Activated B cell treated with CpG ODN at 0.5 μM for 24 hours (primary cell): Measurements from ENCODE around the gene NUDT5. TPM values are rescaled to one million over a fixed set of nuclear protein-coding genes. Genes with fewer than 3 reads are reported as not detected.

Experiments
- ATAC-seq: fragments of 200-7000 bp; cut with Tn5 transposase; one replicate; pipeline ENCODE4 v1.10.0; 2021; ENCODE audit warnings: low read depth, mild to moderate bottlenecking, moderate library complexity
- CTCF ChIA-PET: fragments of 350-600 bp; sonication (Branson Sonifier 250); formaldehyde crosslinking; loops from one replicate; lab custom pipeline; 2021; ENCODE audit warnings: antibody characterized with exemption; lab: Charles Lee
- POLR2A ChIA-PET: fragments of 350-600 bp; sonication (Branson Sonifier 250); formaldehyde crosslinking; loops from one replicate; lab custom pipeline; 2021; ENCODE audit warnings: antibody characterized with exemption; lab: Charles Lee
- DNase-seq: peaks from one replicate; pipeline ENCODE4 v3.0.0; 2022
- H3K27ac Mint-ChIP-seq: one replicate; pipeline ENCODE4 v1.8.0; 2020; ENCODE audit warnings: mixed read lengths
- H3K27me3 Mint-ChIP-seq: one replicate; pipeline ENCODE4 v1.8.0; 2021; ENCODE audit warnings: mixed read lengths
- H3K36me3 Mint-ChIP-seq: one replicate; pipeline ENCODE4 v1.8.0; 2021; ENCODE audit warnings: low read depth, mixed read lengths
- H3K4me1 Mint-ChIP-seq: one replicate; pipeline ENCODE4 v1.8.0; 2021; ENCODE audit warnings: mixed read lengths
- H3K4me3 Mint-ChIP-seq: one replicate; pipeline ENCODE4 v1.8.0; 2020; ENCODE audit warnings: mild to moderate bottlenecking, mixed read lengths
- H3K9me3 Mint-ChIP-seq: one replicate; pipeline ENCODE4 v1.8.0; 2020; ENCODE audit warnings: mixed read lengths
- CTCF ChIP-seq: fragments of 200-600 bp; IDR thresholded peaks from one replicate; pipeline ENCODE4 v1.8.0; 2022; ENCODE audit warnings: antibody characterized with exemption, mild to moderate bottlenecking
- intact Hi-C: fragments of 100-400 bp; cut with micrococcal nuclease; formaldehyde crosslinking; loops from one replicate; pipeline ENCODE4 v1.15.1; 2024
- total RNA-seq: library from RNA; stranded (reverse); gene quantifications from 2 replicates; pipeline ENCODE4 v1.2.3, GENCODE V29; 2022

NUDT5 gene
- total RNA-seq, 1 donor from 2014 or later: 53.2 TPM

- TF ChIP-seq CTCF: no peak
- H3K9me3 Mint-ChIP-seq: no peaks in the 10 kb centered on the region
- peak overlapping the region; percentile 24 for H3K4me3 Mint-ChIP-seq
- H3K27ac Mint-ChIP-seq: no peak overlapping the region
- DNase-seq (no peak), ATAC-seq (no peak)
- CTCF ChIA-PET: no interaction called here
- POLR2A ChIA-PET: no interaction called here
- H3K36me3 Mint-ChIP-seq: peaks cover 59% of the 10 kb centered on the region
- peaks cover 57% of the 10 kb centered on the region for H3K4me1 Mint-ChIP-seq
- H3K27me3 Mint-ChIP-seq: no peaks in the 10 kb centered on the region
- intact Hi-C loops: loop anchor here (5.0 to 10.0 kb wide), 3 partner anchors 149 to 1033 kb away; partner anchors contain the start of gene CAMK1D
These were observed 2.5 kb upstream of the NUDT5 start for GRCh38 chr10:12198156-12198555.

- no peak for TF ChIP-seq CTCF
- H3K4me1 Mint-ChIP-seq: peaks cover 56% of the 10 kb centered on the region
These were observed 980 bp upstream of the NUDT5 start for GRCh38 chr10:12196531-12197211.

GRCh38 chr10:12195281-12195602, 449 bp downstream of the NUDT5 start:
- H3K9me3 Mint-ChIP-seq: no peaks in the 10 kb centered on the region
- DNase-seq (no peak), ATAC-seq (peak; percentile 8)
- peaks cover 49% of the 10 kb centered on the region for H3K4me1 Mint-ChIP-seq
- H3K27ac Mint-ChIP-seq: peak overlapping the region; percentile 99
- H3K36me3 Mint-ChIP-seq: peaks cover 37% of the 10 kb centered on the region
- no peak for TF ChIP-seq CTCF
- H3K27me3 Mint-ChIP-seq: no peaks in the 10 kb centered on the region
- ChIA-PET POLR2A (interaction anchor here (0.6 to 2.0 kb wide), 13 partner anchors 14 to 707 kb away, joined by 3 to 23 read pairs (median 6); partner anchors contain the start of gene UPF2), CTCF (interaction anchor here (0.5 to 2.7 kb wide), 6 partner anchors 17 to 905 kb away, joined by 3 to 18 read pairs (median 4); partner anchors contain the start of gene OPTN)
- intact Hi-C loops: loop anchor here (1.0 to 10.0 kb wide), 10 partner anchors 14 to 1030 kb away; partner anchors contain the start of genes CAMK1D, SEC61A2 and UPF2
- peak overlapping the region; percentile 93 for H3K4me3 Mint-ChIP-seq

More at GRCh38 chr10:12196531-12197211, 980 bp upstream of the NUDT5 start:
- DNase-seq (no peak), ATAC-seq (no peak)
- Mint-ChIP-seq H3K9me3 (no peaks in the 10 kb centered on the region), H3K27ac (peak overlapping the region; percentile 99), H3K27me3 (no peaks in the 10 kb centered on the region), H3K36me3 (peaks cover 50% of the 10 kb centered on the region), H3K4me3 (peak overlapping the region; percentile 93)
- ChIA-PET CTCF (interaction anchor here (2.7 kb wide), 1 partner anchor 18 kb away, joined by 18 read pairs; no protein-coding TSS in a partner anchor), POLR2A (interaction anchor here (0.6 to 2.0 kb wide), 9 partner anchors 13 to 575 kb away, joined by 3 to 23 read pairs (median 7); partner anchors contain the start of gene UPF2)
- intact Hi-C loops: loop anchor here (1.0 to 10.0 kb wide), 5 partner anchors 48 to 1032 kb away; partner anchors contain the start of genes CAMK1D and DHTKD1

- no peak for TF ChIP-seq CTCF
- CTCF ChIA-PET: interaction anchor here (0.5 to 2.7 kb wide), 4 partner anchors 18 to 905 kb away, joined by 3 to 18 read pairs (median 4); partner anchors contain the start of gene OPTN
- ATAC-seq: no peak
- Mint-ChIP-seq H3K36me3 (peaks cover 37% of the 10 kb centered on the region), H3K27me3 (no peaks in the 10 kb centered on the region), H3K4me1 (peaks cover 49% of the 10 kb centered on the region), H3K27ac (peak overlapping the region; percentile 99), H3K4me3 (peak overlapping the region; percentile 93), H3K9me3 (no peaks in the 10 kb centered on the region)
- intact Hi-C loops: loop anchor here (1.0 to 10.0 kb wide), 10 partner anchors 14 to 1030 kb away; partner anchors contain the start of genes CAMK1D, SEC61A2 and UPF2
- POLR2A ChIA-PET: interaction anchor here (0.7 to 2.0 kb wide), 4 partner anchors 50 to 205 kb away, joined by 5 to 23 read pairs (median 10); partner anchors contain the start of gene UPF2
- no peak for DNase-seq
These were observed 879 bp downstream of the NUDT5 start for GRCh38 chr10:12194752-12195271.
